Astrocyte (in vitro differentiated cells and primary cell): Measurements from ENCODE around the gene F8. TPM values are rescaled to one million over a fixed set of nuclear protein-coding genes. Genes with fewer than 3 reads are reported as not detected.

Experiments
- DNase-seq: peaks from one replicate; pipeline ENCODE4 v3.0.0-alpha.2; 2010; ENCODE audit warnings: low read depth
- FAIRE-seq: peaks from 2 replicates; lab custom pipeline; 2011; peaks lifted over from hg19 to GRCh38; lab: Jason Lieb, UNC
- H2AFZ ChIP-seq: 2 replicates; pipeline ENCODE4 v1.6.0; 2012; ENCODE audit warnings: low read depth, low read length, inconsistent platforms
- H3K27ac ChIP-seq: 2 replicates; pipeline ENCODE4 v1.5.1; 2011; ENCODE audit warnings: low read depth, low read length, inconsistent platforms
- H3K27me3 ChIP-seq: 2 replicates; pipeline ENCODE4 v1.6.0; 2011; ENCODE audit warnings: low read length, inconsistent platforms; ENCODE audit not compliant: insufficient read depth
- H3K36me3 ChIP-seq: 2 replicates; pipeline ENCODE4 v1.5.1; 2011; ENCODE audit warnings: low read length, inconsistent platforms; ENCODE audit not compliant: insufficient read depth
- H3K4me1 ChIP-seq: 2 replicates; pipeline ENCODE4 v1.5.1; 2011; ENCODE audit warnings: low read length, inconsistent platforms; ENCODE audit not compliant: insufficient read depth
- H3K4me2 ChIP-seq: 2 replicates; pipeline ENCODE4 v1.6.0; 2012; ENCODE audit warnings: low read length, inconsistent platforms
- H3K4me3 ChIP-seq: 2 replicates; pipeline ENCODE4 v1.5.1; 2011; ENCODE audit warnings: low read depth, mild to moderate bottlenecking, low read length, inconsistent platforms; ENCODE audit not compliant: insufficient read depth
- H3K79me2 ChIP-seq: 2 replicates; pipeline ENCODE4 v1.6.0; 2012; ENCODE audit warnings: mild to moderate bottlenecking, low read length, inconsistent platforms; ENCODE audit not compliant: insufficient read depth
- H3K9ac ChIP-seq: 2 replicates; pipeline ENCODE4 v1.6.0; 2012; ENCODE audit warnings: mild to moderate bottlenecking, low read length, inconsistent platforms
- H3K9me3 ChIP-seq: 2 replicates; pipeline ENCODE4 v1.5.1; 2012; ENCODE audit warnings: low read depth, mild to moderate bottlenecking, low read length, inconsistent platforms; ENCODE audit not compliant: insufficient read depth
- H4K20me1 ChIP-seq: 2 replicates; pipeline ENCODE4 v1.6.0; 2012; ENCODE audit warnings: low read length, inconsistent platforms; ENCODE audit not compliant: insufficient read depth
- H3K27ac Mint-ChIP-seq: one replicate; pipeline ENCODE4 v1.8.0; 2021; ENCODE audit warnings: mild to moderate bottlenecking, mixed read lengths; ENCODE audit not compliant: unreplicated experiment
- H3K27me3 Mint-ChIP-seq: one replicate; pipeline ENCODE4 v1.8.0; 2021; ENCODE audit warnings: low read depth, mixed read lengths; ENCODE audit not compliant: unreplicated experiment
- H3K36me3 Mint-ChIP-seq: one replicate; pipeline ENCODE4 v1.8.0; 2021; ENCODE audit warnings: low read depth, mixed read lengths; ENCODE audit not compliant: unreplicated experiment
- H3K4me1 Mint-ChIP-seq: one replicate; pipeline ENCODE4 v1.8.0; 2021; ENCODE audit warnings: low read depth, mixed read lengths; ENCODE audit not compliant: unreplicated experiment
- H3K4me3 Mint-ChIP-seq: one replicate; pipeline ENCODE4 v1.8.0; 2021; ENCODE audit warnings: mild to moderate bottlenecking, moderate library complexity, mixed read lengths; ENCODE audit not compliant: unreplicated experiment
- H3K9me3 Mint-ChIP-seq: one replicate; pipeline ENCODE4 v1.8.0; 2021; ENCODE audit warnings: mild to moderate bottlenecking, mixed read lengths; ENCODE audit not compliant: unreplicated experiment
- EZH2 ChIP-seq: IDR thresholded peaks from 2 replicates; pipeline ENCODE4 v1.6.1; 2012; ENCODE audit warnings: mild to moderate bottlenecking, low read length, inconsistent platforms; ENCODE audit not compliant: insufficient read depth
- total RNA-seq: library from RNA; stranded (reverse); gene quantifications from 2 replicates; pipeline ENCODE4 v1.2.1, GENCODE V29; 2021
- TF ChIP-seq, protein P1 (sequence below): IDR thresholded peaks from 2 replicates; pipeline ENCODE4 v1.5.1; 2011; ENCODE audit warnings: low read depth, mild to moderate bottlenecking, inconsistent platforms, low read length, moderate library complexity; ENCODE audit not compliant: insufficient read depth

The F8 gene
- total RNA-seq, 1 donor from 2014 or later, result 2.5 TPM

DNA sequence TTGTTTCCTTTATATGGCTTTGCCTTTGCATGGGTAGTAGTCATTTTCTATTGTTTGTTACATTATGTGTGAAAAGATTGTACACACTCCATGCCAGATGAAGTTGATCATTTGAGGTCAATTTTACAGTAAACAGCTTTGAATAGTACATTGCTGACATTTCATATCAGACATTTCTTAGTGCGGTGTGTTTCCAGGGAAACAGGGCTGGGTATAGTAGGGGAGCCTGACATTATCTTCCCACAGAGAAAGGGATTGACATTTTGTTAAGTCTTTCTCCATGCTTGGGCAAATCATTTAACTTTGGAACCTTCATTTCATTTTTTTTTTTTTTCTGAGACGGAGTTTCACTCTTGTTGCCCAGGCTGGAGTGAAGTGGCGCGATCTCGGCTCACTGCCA is 9.1 kb upstream of the F8 start:
- peaks cover 5% of the 10 kb centered on the region for H3K4me1 Mint-ChIP-seq
- Histone ChIP-seq H3K4me1 (peaks cover 3% of the 10 kb centered on the region), H3K27ac (no peak overlapping the region), H3K4me3 (no peak overlapping the region), H3K4me2 (no peak overlapping the region), H3K79me2 (peaks cover 26% of the 10 kb centered on the region), H2AFZ (no peak overlapping the region), H3K9ac (no peak overlapping the region), H4K20me1 (no peaks in the 10 kb centered on the region), H3K27me3 (no peaks in the 10 kb centered on the region), H3K9me3 (no peaks in the 10 kb centered on the region), H3K36me3 (no peaks in the 10 kb centered on the region)
- H3K4me3 Mint-ChIP-seq, result no peak overlapping the region
- DNase-seq, result no peak
- H3K27ac Mint-ChIP-seq, result no peak overlapping the region
- H3K36me3 Mint-ChIP-seq, result peaks cover 6% of the 10 kb centered on the region
- TF ChIP-seq, protein P1, sequence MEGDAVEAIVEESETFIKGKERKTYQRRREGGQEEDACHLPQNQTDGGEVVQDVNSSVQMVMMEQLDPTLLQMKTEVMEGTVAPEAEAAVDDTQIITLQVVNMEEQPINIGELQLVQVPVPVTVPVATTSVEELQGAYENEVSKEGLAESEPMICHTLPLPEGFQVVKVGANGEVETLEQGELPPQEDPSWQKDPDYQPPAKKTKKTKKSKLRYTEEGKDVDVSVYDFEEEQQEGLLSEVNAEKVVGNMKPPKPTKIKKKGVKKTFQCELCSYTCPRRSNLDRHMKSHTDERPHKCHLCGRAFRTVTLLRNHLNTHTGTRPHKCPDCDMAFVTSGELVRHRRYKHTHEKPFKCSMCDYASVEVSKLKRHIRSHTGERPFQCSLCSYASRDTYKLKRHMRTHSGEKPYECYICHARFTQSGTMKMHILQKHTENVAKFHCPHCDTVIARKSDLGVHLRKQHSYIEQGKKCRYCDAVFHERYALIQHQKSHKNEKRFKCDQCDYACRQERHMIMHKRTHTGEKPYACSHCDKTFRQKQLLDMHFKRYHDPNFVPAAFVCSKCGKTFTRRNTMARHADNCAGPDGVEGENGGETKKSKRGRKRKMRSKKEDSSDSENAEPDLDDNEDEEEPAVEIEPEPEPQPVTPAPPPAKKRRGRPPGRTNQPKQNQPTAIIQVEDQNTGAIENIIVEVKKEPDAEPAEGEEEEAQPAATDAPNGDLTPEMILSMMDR, result no peak
- no peak for TF ChIP-seq EZH2
- H3K9me3 Mint-ChIP-seq, result no peaks in the 10 kb centered on the region
- no peak for FAIRE-seq
- H3K27me3 Mint-ChIP-seq, result no peaks in the 10 kb centered on the region

GRCh38 chrX:155028877-155029291 is 6.4 kb upstream of the F8 start:
- Histone ChIP-seq H3K9ac (peak overlapping the region; percentile 31), H2AFZ (no peak overlapping the region), H3K4me1 (peaks cover 3% of the 10 kb centered on the region), H3K4me3 (no peak overlapping the region), H3K27ac (no peak overlapping the region), H4K20me1 (no peaks in the 10 kb centered on the region), H3K36me3 (no peaks in the 10 kb centered on the region), H3K27me3 (no peaks in the 10 kb centered on the region), H3K4me2 (peak overlapping the region; percentile 91), H3K9me3 (no peaks in the 10 kb centered on the region), H3K79me2 (peaks cover 26% of the 10 kb centered on the region)
- no peaks in the 10 kb centered on the region for H3K36me3 Mint-ChIP-seq
- H3K4me3 Mint-ChIP-seq, result peak overlapping the region; percentile 70
- no peaks in the 10 kb centered on the region for H3K27me3 Mint-ChIP-seq
- DNase-seq, result peak; percentile 61
- peak; percentile 39 for FAIRE-seq
- TF ChIP-seq, protein P1, result no peak
- TF ChIP-seq EZH2, result no peak
- peak overlapping the region; percentile 92 for H3K27ac Mint-ChIP-seq
- H3K4me1 Mint-ChIP-seq, result peaks cover 5% of the 10 kb centered on the region
- no peaks in the 10 kb centered on the region for H3K9me3 Mint-ChIP-seq

DNA sequence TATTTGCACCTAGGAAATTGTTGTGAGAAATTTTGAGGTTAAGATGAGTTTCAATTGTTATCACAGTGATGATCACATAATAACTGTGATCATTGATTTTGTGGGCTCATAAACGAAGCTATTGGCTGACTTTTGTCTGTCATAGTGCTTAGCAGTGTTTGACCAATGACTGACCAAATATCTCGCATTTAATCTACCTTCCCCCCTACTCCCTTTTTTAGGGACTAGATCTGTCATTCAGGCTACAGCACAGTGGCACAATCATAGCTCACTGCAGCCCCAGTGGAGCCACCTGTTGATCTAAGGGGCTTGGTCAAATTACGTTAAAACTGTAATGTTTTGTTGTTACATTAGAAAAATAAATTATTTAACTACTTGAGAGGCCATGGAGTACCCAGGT is 5.6 kb upstream of the F8 start:
- H3K27me3 Mint-ChIP-seq, result no peaks in the 10 kb centered on the region
- H3K4me3 ChIP-seq, result peak overlapping the region; percentile 87
- FAIRE-seq, result no peak

More for the DNA sequence above, 5.6 kb upstream of the F8 start:
- H3K36me3 ChIP-seq, result no peaks in the 10 kb centered on the region
- TF ChIP-seq, protein P1, result no peak
- TF ChIP-seq EZH2, result no peak
- H2AFZ ChIP-seq, result no peak overlapping the region
- H3K4me1 Mint-ChIP-seq, result peaks cover 5% of the 10 kb centered on the region
- H3K4me2 ChIP-seq, result peak overlapping the region; percentile 91
- no peaks in the 10 kb centered on the region for H3K9me3 ChIP-seq
- DNase-seq, result no peak
- peak overlapping the region; percentile 99 for H3K9ac ChIP-seq
- H3K27ac ChIP-seq, result peak overlapping the region; percentile 97
- peak overlapping the region; percentile 88 for H3K4me3 Mint-ChIP-seq
- no peaks in the 10 kb centered on the region for H3K9me3 Mint-ChIP-seq
- peaks cover 3% of the 10 kb centered on the region for H3K4me1 ChIP-seq
- H3K27me3 ChIP-seq, result no peaks in the 10 kb centered on the region
- peaks cover 22% of the 10 kb centered on the region for H3K79me2 ChIP-seq
- H3K27ac Mint-ChIP-seq, result no peak overlapping the region
- H3K36me3 Mint-ChIP-seq, result no peaks in the 10 kb centered on the region
- no peaks in the 10 kb centered on the region for H4K20me1 ChIP-seq
